Gastrocnemius medialis (tissue), 4 donors: ENCODE measurements around the gene MGME1. TPM values are rescaled to one million over a fixed set of nuclear protein-coding genes. Genes with fewer than 3 reads are reported as not detected.

Experiments
- ATAC-seq, 2 donors: fragments of 150-250 bp; one replicate each; pipeline ENCODE4 v1.9.1; 2016
- DNase-seq, 2 donors: peaks; one replicate each; pipeline ENCODE4 v3.0.0-alpha.2; 2019
- H3K27ac ChIP-seq, 4 donors: fragments of 200-600 bp; sonication (generic); 1 replicate in 1 of 4; 2 replicates in 3 of 4; pipeline ENCODE4 v1.5.1; 2016 to 2018; ENCODE audit warnings: mild to moderate bottlenecking in 2 of 4, moderate library complexity in 1 of 4
- H3K27me3 ChIP-seq, 3 donors: fragments of 200-600 bp; sonication (generic) in 2 of 3; 1 replicate in 1 of 3; 2 replicates in 2 of 3; pipeline versions ENCODE4 v1.5.1 to v1.6.0; 2016 to 2019; ENCODE audit warnings: mild to moderate bottlenecking in 1 of 3, moderate library complexity in 1 of 3
- H3K36me3 ChIP-seq, 2 donors: fragments of 200-600 bp; sonication (generic) in 1 of 2; one replicate each; pipeline ENCODE4 v1.5.1; 2017 to 2018
- H3K4me1 ChIP-seq, 2 donors: fragments of 200-600 bp; sonication (generic) in 1 of 2; one replicate each; pipeline ENCODE4 v1.5.1; 2016 to 2017; ENCODE audit warnings: mild to moderate bottlenecking in 2 of 2
- H3K4me3 ChIP-seq, 4 donors: fragments of 200-600 bp; sonication (generic) in 3 of 4; 1 replicate in 1 of 4; 2 replicates in 3 of 4; pipeline ENCODE4 v1.5.1; 2016 to 2019; ENCODE audit warnings: mild to moderate bottlenecking in 2 of 4
- H3K9me3 ChIP-seq, 3 donors: fragments of 200-600 bp; sonication (generic) in 2 of 3; 1 replicate in 1 of 3; 2 replicates in 2 of 3; pipeline ENCODE4 v1.5.1; 2016 to 2019
- CTCF ChIP-seq, 5 experiments: fragments of 450-650 bp in 3 of 5; fragments of 200-600 bp in 2 of 5; sonication (generic) in 2 of 5; IDR thresholded peaks in 4 of 5; conservative IDR thresholded peaks in 1 of 5; 1 replicate in 4 of 5; 2 replicates in 1 of 5; pipeline ENCODE4 v1.5.1; 2016 to 2019; ENCODE audit warnings: antibody characterized with exemption in 5 of 5, mild to moderate bottlenecking in 3 of 5, moderate library complexity in 3 of 5
- POLR2A ChIP-seq, 2 donors: fragments of 450-650 bp; IDR thresholded peaks; one replicate each; pipeline ENCODE4 v1.6.1; 2017; ENCODE audit warnings: antibody characterized with exemption in 2 of 2, mild to moderate bottlenecking in 2 of 2, moderate library complexity in 2 of 2
- in situ Hi-C, 4 donors: fragments of 200-750 bp; cut with MboI; loops; one replicate each; pipeline versions ENCODE4 v1.15.0 to v1.8.0; 2017; ENCODE audit warnings: low sequenced_read_pairs in 4 of 4
- intact Hi-C: fragments of 100-400 bp; cut with DNase I; formaldehyde crosslinking; loops from one replicate; pipeline ENCODE4 v1.15.1; 2023; ENCODE audit warnings: low total_unique reads
- total RNA-seq, 4 donors: library from RNA; depleted of rRNA; stranded (reverse); fragments of >200 nt; gene quantifications; one replicate each; pipeline versions ENCODE4 v1.1.0 to v1.2.3, GENCODE V29; 2016

MGME1 gene
- total RNA-seq, 4 donors from 2014 or later, result 5.2 to 9.1 (median 7.2) TPM

- no peaks in the 10 kb centered on the region for H3K27me3 ChIP-seq
- no peak overlapping the region for H3K4me3 ChIP-seq
- peak overlapping the region; percentile 57 to 98 (median 80) for H3K27ac ChIP-seq
- H3K36me3 ChIP-seq, result no peaks in the 10 kb centered on the region
- TF ChIP-seq POLR2A (IDR thresholded peaks at IDR 0.05) (no peak), CTCF (IDR thresholded peaks at IDR 0.05 in 4 of 5, conservative IDR thresholded peaks at IDR 0.05 in 1 of 5) (no peak)
- intact Hi-C loops, result loop anchor here (10.0 kb wide), 1 partner anchor 501 kb away; the partner anchor contains the start of genes DZANK1 and POLR3F
- in situ Hi-C loops, result loop anchor here in 2 of 4 donors (25.0 kb wide), 2 partner anchors 174 to 549 kb away; partner anchors contain the start of genes KAT14 (in 1 of the 2), PET117 (in 1 of the 2) and SEC23B (in 1 of the 2)
- no peak for ATAC-seq
- no peak for DNase-seq
- no peaks in the 10 kb centered on the region for H3K9me3 ChIP-seq
- peaks cover 78 to 90% of the 10 kb centered on the region in 2 donors for H3K4me1 ChIP-seq
These were observed 5.5 kb upstream of the MGME1 start for GRCh38 chr20:17963114-17963897.

GRCh38 chr20:17964073-17964472 is 4.7 kb upstream of the MGME1 start:
- no peak for TF ChIP-seq POLR2A (IDR thresholded peaks at IDR 0.05)
- no peak for TF ChIP-seq CTCF (IDR thresholded peaks at IDR 0.05 in 4 of 5, conservative IDR thresholded peaks at IDR 0.05 in 1 of 5)
- in situ Hi-C loops (loop anchor here in 2 of 4 donors (25.0 kb wide), 2 partner anchors 173 to 548 kb away; partner anchors contain the start of genes KAT14 (in 1 of the 2), PET117 (in 1 of the 2) and SEC23B (in 1 of the 2)), intact Hi-C loops (loop anchor here (10.0 kb wide), 1 partner anchor 501 kb away; the partner anchor contains the start of genes DZANK1 and POLR3F)
- Histone ChIP-seq H3K27ac (peak overlapping the region; percentile 93 to 99 (median 96)), H3K4me1 (peaks cover 70 to 82% of the 10 kb centered on the region in 2 donors), H3K36me3 (no peaks in the 10 kb centered on the region), H3K27me3 (no peaks in the 10 kb centered on the region), H3K4me3 (no peak overlapping the region), H3K9me3 (no peaks in the 10 kb centered on the region)
- DNase-seq, result no peak
- no peak for ATAC-seq

- DNase-seq (no peak), ATAC-seq (no peak)
- intact Hi-C loops (loop anchor here (5.0 to 10.0 kb wide), 3 partner anchors 173 to 500 kb away; partner anchors contain the start of genes DSTN, DZANK1, KAT14 and PET117), in situ Hi-C loops (loop anchor here in 2 of 4 donors (25.0 kb wide), 2 partner anchors 173 to 548 kb away; partner anchors contain the start of genes KAT14 (in 1 of the 2), PET117 (in 1 of the 2) and SEC23B (in 1 of the 2))
- H3K4me1 ChIP-seq, result peaks cover 66 to 77% of the 10 kb centered on the region in 2 donors
- H3K27ac ChIP-seq, result peak overlapping the region; percentile 93 to 99 (median 96)
- peak overlapping the region in 1 of 4 donors; percentile 92 for H3K4me3 ChIP-seq
- no peaks in the 10 kb centered on the region for H3K36me3 ChIP-seq
- no peaks in the 10 kb centered on the region for H3K27me3 ChIP-seq
- H3K9me3 ChIP-seq, result no peaks in the 10 kb centered on the region
- TF ChIP-seq CTCF (IDR thresholded peaks at IDR 0.05 in 4 of 5, conservative IDR thresholded peaks at IDR 0.05 in 1 of 5) (no peak), POLR2A (IDR thresholded peaks at IDR 0.05) (no peak)
These were observed 4.2 kb upstream of the MGME1 start for GRCh38 chr20:17964632-17965031.

GRCh38 chr20:17965042-17965697 is 3.6 kb upstream of the MGME1 start:
- H3K27ac ChIP-seq, result peak overlapping the region; percentile 93 to 99 (median 96)
- peaks cover 66 to 75% of the 10 kb centered on the region in 2 donors for H3K4me1 ChIP-seq
- peak overlapping the region in 3 of 4 donors; percentile 91 to 97 (median 92) for H3K4me3 ChIP-seq
- intact Hi-C loops (loop anchor here (5.0 to 10.0 kb wide), 3 partner anchors 172 to 500 kb away; partner anchors contain the start of genes DSTN, DZANK1, KAT14 and PET117), in situ Hi-C loops (loop anchor here in 2 of 4 donors (25.0 kb wide), 2 partner anchors 172 to 547 kb away; partner anchors contain the start of genes KAT14 (in 1 of the 2), PET117 (in 1 of the 2) and SEC23B (in 1 of the 2))
- H3K36me3 ChIP-seq, result no peaks in the 10 kb centered on the region
- no peak for TF ChIP-seq CTCF (IDR thresholded peaks at IDR 0.05 in 4 of 5, conservative IDR thresholded peaks at IDR 0.05 in 1 of 5)
- TF ChIP-seq POLR2A (IDR thresholded peaks at IDR 0.05), result no peak
- no peaks in the 10 kb centered on the region for H3K27me3 ChIP-seq
- DNase-seq (no peak), ATAC-seq (no peak)
- no peaks in the 10 kb centered on the region for H3K9me3 ChIP-seq
